Thyroid gland (tissue), 4 donors: ENCODE measurements around the gene OR5B21.

Experiments
- CTCF ChIP-seq, 6 experiments: fragments of 200-600 bp in 3 of 6; fragments of 450-650 bp in 3 of 6; sonication (generic) in 3 of 6; IDR thresholded peaks; one replicate each; pipeline ENCODE4 v1.5.1; 2016 to 2019; ENCODE audit warnings: antibody characterized with exemption in 6 of 6, mild to moderate bottlenecking in 2 of 6, inconsistent platforms in 1 of 6, moderate library complexity in 1 of 6
- POLR2A ChIP-seq, 2 donors: fragments of 450-650 bp; IDR thresholded peaks; one replicate each; pipeline ENCODE4 v1.6.1; 2017; ENCODE audit warnings: antibody characterized with exemption in 2 of 2, mild to moderate bottlenecking in 2 of 2, moderate library complexity in 1 of 2

GRCh38 chr11:58530236-58530635 is 22.3 kb upstream of the OR5B21 start:
- TF ChIP-seq CTCF (IDR thresholded peaks at IDR 0.05) (no peak), POLR2A (IDR thresholded peaks at IDR 0.05) (no peak)
